HEK293 (cell line): ENCODE results near the gene PRR5.

Experiments used
- BCL6B ChIP-seq: fragments of 450-650 bp; formaldehyde crosslinking; IDR thresholded peaks from 2 replicates; pipeline ENCODE4 v1.5.1; 2017; ENCODE audit warnings: missing biosample characterization, missing genetic modification characterization
- HOXD13 ChIP-seq: sonication (generic); formaldehyde crosslinking; IDR thresholded peaks from 2 replicates; pipeline ENCODE4 v1.8.0; 2022; ENCODE audit warnings: missing genetic modification reagents, borderline replicate concordance
- KLF1 ChIP-seq: fragments of 450-650 bp; formaldehyde crosslinking; IDR thresholded peaks from 2 replicates; pipeline ENCODE4 v1.5.1; 2016; ENCODE audit warnings: missing biosample characterization, missing genetic modification characterization
- MZF1 ChIP-seq: fragments of 450-650 bp; formaldehyde crosslinking; IDR thresholded peaks from 2 replicates; pipeline ENCODE4 v1.5.1; 2017; ENCODE audit warnings: missing biosample characterization, missing genetic modification characterization, borderline replicate concordance
- PRDM6 ChIP-seq: fragments of 450-650 bp; formaldehyde crosslinking; IDR thresholded peaks from 2 replicates; pipeline ENCODE4 v1.5.1; 2017; ENCODE audit warnings: missing biosample characterization, missing genetic modification characterization
- YY1 ChIP-seq: fragments of 450-650 bp; formaldehyde crosslinking; IDR thresholded peaks from 2 replicates; pipeline ENCODE4 v1.5.1; 2018; ENCODE audit warnings: missing biosample characterization, missing genetic modification characterization
- ZBTB21 ChIP-seq: fragments of 450-650 bp; formaldehyde crosslinking; IDR thresholded peaks from 2 replicates; pipeline ENCODE4 v1.5.1; 2017; ENCODE audit warnings: missing biosample characterization, missing genetic modification characterization
- ZBTB49 ChIP-seq: fragments of 450-650 bp; formaldehyde crosslinking; IDR thresholded peaks from 2 replicates; pipeline ENCODE4 v1.5.1; 2016; ENCODE audit warnings: missing biosample characterization, missing genetic modification characterization, low read depth
- ZIC2 ChIP-seq: fragments of 450-650 bp; formaldehyde crosslinking; IDR thresholded peaks from 2 replicates; pipeline ENCODE4 v1.5.1; 2016; ENCODE audit warnings: missing biosample characterization, missing genetic modification characterization
- ZNF169 ChIP-seq: fragments of 450-650 bp; formaldehyde crosslinking; IDR thresholded peaks from 2 replicates; pipeline ENCODE4 v1.5.1; 2016; ENCODE audit warnings: missing biosample characterization, missing genetic modification characterization
- ZNF175 ChIP-seq: fragments of 450-650 bp; formaldehyde crosslinking; IDR thresholded peaks from 2 replicates; pipeline ENCODE4 v1.5.1; 2016; ENCODE audit warnings: missing biosample characterization, missing genetic modification characterization
- ZNF221 ChIP-seq: fragments of 450-650 bp; formaldehyde crosslinking; IDR thresholded peaks from 2 replicates; pipeline ENCODE4 v1.5.1; 2017; ENCODE audit warnings: missing biosample characterization, missing genetic modification characterization, borderline replicate concordance
- ZNF23 ChIP-seq: fragments of 450-650 bp; formaldehyde crosslinking; IDR thresholded peaks from 2 replicates; pipeline ENCODE4 v1.5.1; 2016; ENCODE audit warnings: missing biosample characterization, missing genetic modification characterization, borderline replicate concordance
- ZNF26 ChIP-seq: fragments of 450-650 bp; formaldehyde crosslinking; IDR thresholded peaks from 2 replicates; pipeline ENCODE4 v1.5.1; 2016; ENCODE audit warnings: missing biosample characterization, missing genetic modification characterization
- ZNF302 ChIP-seq: fragments of 450-650 bp; formaldehyde crosslinking; IDR thresholded peaks from 2 replicates; pipeline ENCODE4 v1.5.1; 2016; ENCODE audit warnings: missing biosample characterization, missing genetic modification characterization, low read depth
- ZNF354C ChIP-seq: fragments of 450-650 bp; formaldehyde crosslinking; IDR thresholded peaks from 2 replicates; pipeline ENCODE4 v1.5.1; 2016; ENCODE audit warnings: missing biosample characterization, missing genetic modification characterization, low read depth, borderline replicate concordance
- ZNF404 ChIP-seq: fragments of 450-650 bp; formaldehyde crosslinking; IDR thresholded peaks from 2 replicates; pipeline ENCODE4 v1.5.1; 2017; ENCODE audit warnings: missing biosample characterization, missing genetic modification characterization
- ZNF529 ChIP-seq: fragments of 450-650 bp; formaldehyde crosslinking; IDR thresholded peaks from 2 replicates; pipeline ENCODE4 v1.5.1; 2017; ENCODE audit warnings: missing genetic modification characterization, missing biosample characterization; ENCODE audit not compliant: insufficient replicate concordance
- ZNF548 ChIP-seq: fragments of 450-650 bp; formaldehyde crosslinking; IDR thresholded peaks from 2 replicates; pipeline ENCODE4 v1.5.1; 2016; ENCODE audit warnings: missing biosample characterization, missing genetic modification characterization
- ZNF561 ChIP-seq: fragments of 450-650 bp; IDR thresholded peaks from 2 replicates; pipeline ENCODE4 v1.5.1; 2018; ENCODE audit warnings: missing biosample characterization, missing genetic modification characterization, borderline replicate concordance
- ZNF580 ChIP-seq: fragments of 450-650 bp; formaldehyde crosslinking; IDR thresholded peaks from 2 replicates; pipeline ENCODE4 v1.5.1; 2016; ENCODE audit warnings: missing biosample characterization, missing genetic modification characterization
- ZNF585B ChIP-seq: fragments of 450-650 bp; formaldehyde crosslinking; IDR thresholded peaks from 2 replicates; pipeline ENCODE4 v1.5.1; 2016; ENCODE audit warnings: missing biosample characterization, missing genetic modification characterization
- ZNF629 ChIP-seq: fragments of 450-650 bp; formaldehyde crosslinking; IDR thresholded peaks from 2 replicates; pipeline ENCODE4 v1.5.1; 2017; ENCODE audit warnings: missing biosample characterization, missing genetic modification characterization
- ZNF639 ChIP-seq: fragments of 450-650 bp; formaldehyde crosslinking; IDR thresholded peaks from 2 replicates; pipeline ENCODE4 v1.5.1; 2016; ENCODE audit warnings: missing biosample characterization, missing genetic modification characterization
- ZNF645 ChIP-seq: fragments of 450-650 bp; formaldehyde crosslinking; IDR thresholded peaks from 2 replicates; pipeline ENCODE4; 2016; ENCODE audit warnings: missing biosample characterization, missing genetic modification characterization
- ZNF677 ChIP-seq: fragments of 450-650 bp; IDR thresholded peaks from 2 replicates; pipeline ENCODE4 v1.5.0; 2018; ENCODE audit warnings: missing biosample characterization, mild to moderate bottlenecking, missing genetic modification characterization, moderate library complexity
- ZNF776 ChIP-seq: fragments of 450-650 bp; formaldehyde crosslinking; IDR thresholded peaks from 2 replicates; pipeline ENCODE4 v1.5.0; 2017; ENCODE audit warnings: missing biosample characterization, missing genetic modification characterization, borderline replicate concordance
- ZNF777 ChIP-seq: fragments of 450-650 bp; formaldehyde crosslinking; IDR thresholded peaks from 2 replicates; pipeline ENCODE4 v1.5.1; 2017; ENCODE audit warnings: missing biosample characterization, missing genetic modification characterization, borderline replicate concordance
- ZNF791 ChIP-seq: fragments of 450-650 bp; formaldehyde crosslinking; IDR thresholded peaks from 2 replicates; pipeline ENCODE4 v1.5.1; 2016; ENCODE audit warnings: missing biosample characterization, missing genetic modification characterization
- ZSCAN23 ChIP-seq: fragments of 450-650 bp; formaldehyde crosslinking; IDR thresholded peaks from 2 replicates; pipeline ENCODE4 v1.5.1; 2016; ENCODE audit warnings: missing biosample characterization, missing genetic modification characterization

Gene PRR5

GRCh38 chr22:44752285-44753188, 50.5 kb downstream of the PRR5 start, which contains the start of gene ARHGAP8 (continued):
- TF ChIP-seq PRDM6 (tag by site-specific recombination) = no peak
- TF ChIP-seq ZSCAN23 (tag by site-specific recombination) = no peak
- TF ChIP-seq ZNF580 = no peak
- no peak for TF ChIP-seq ZNF302 (tag by site-specific recombination)
- TF ChIP-seq ZNF677 = no peak
- no peak for TF ChIP-seq ZNF791
- no peak for TF ChIP-seq ZNF354C
- TF ChIP-seq ZNF548 (tag by site-specific recombination) = no peak
- TF ChIP-seq ZNF561 (tag by site-specific recombination) = no peak
- TF ChIP-seq ZNF404 (tag by site-specific recombination) = no peak
- TF ChIP-seq ZBTB49 (tag by site-specific recombination) = no peak
- no peak for TF ChIP-seq ZNF645
- no peak for TF ChIP-seq YY1
- no peak for TF ChIP-seq ZNF585B (tag by site-specific recombination)
- no peak for TF ChIP-seq ZNF221 (tag by site-specific recombination)
- TF ChIP-seq ZNF776 (tag by site-specific recombination) = no peak
- no peak for TF ChIP-seq MZF1 (tag by site-specific recombination)
- TF ChIP-seq ZNF777 (tag by site-specific recombination) = no peak
- TF ChIP-seq ZNF629 (tag by site-specific recombination) = no peak
- no peak for TF ChIP-seq ZIC2 (tag by site-specific recombination)
- no peak for TF ChIP-seq ZNF26 (tag by site-specific recombination)
- TF ChIP-seq BCL6B = no peak
- TF ChIP-seq ZNF639 (tag by site-specific recombination) = no peak
- TF ChIP-seq ZNF23 = no peak
- TF ChIP-seq ZBTB21 = no peak
- no peak; the same call in 1 of the 2 replicates for TF ChIP-seq KLF1 (tag by site-specific recombination)
- no peak for TF ChIP-seq ZNF529 (tag by site-specific recombination)
- no peak for TF ChIP-seq ZNF169
- TF ChIP-seq ZNF175 (tag by site-specific recombination) = no peak
- TF ChIP-seq HOXD13 (CRISPR knock-in tag) = no peak
